GM19043 (cell line): ENCODE results near the gene TRAK1.

ENCODE experiments used
- ATAC-seq: cut with Tn5 transposase; IDR thresholded peaks from one replicate; pipeline ENCODE4 v1.9.1; 2021; ENCODE audit warnings: low read depth; ENCODE audit not compliant: unreplicated experiment

The TRAK1 gene

GRCh38 chr3:42267878-42268277, 176.7 kb downstream of the TRAK1 start:
- ATAC-seq, result no peak

GRCh38 chr3:42269647-42270046, 178.5 kb downstream of the TRAK1 start:
- no peak for ATAC-seq

- ATAC-seq, result no peak
Observed at GRCh38 chr3:42270561-42270960, 179.4 kb downstream of the TRAK1 start.

- ATAC-seq, result no peak
Observed at GRCh38 chr3:42271786-42272185, 180.6 kb downstream of the TRAK1 start.

- ATAC-seq, result no peak
Observed at GRCh38 chr3:42273361-42273760, 182.2 kb downstream of the TRAK1 start.

- no peak for ATAC-seq
Observed at GRCh38 chr3:42274266-42274665, 183.1 kb downstream of the TRAK1 start.

- no peak for ATAC-seq
Observed at GRCh38 chr3:42275217-42275616, 184.1 kb downstream of the TRAK1 start.
